IMR-90 (cell line): ENCODE data around the gene BAD. TPM values are rescaled to one million over a fixed set of nuclear protein-coding genes. Genes with fewer than 3 reads are reported as not detected.

Experiments
- ATAC-seq: fragments of 200-7000 bp; cut with Tn5 transposase; 2 replicates; pipeline ENCODE4 v1.9.1; 2020; ENCODE audit warnings: low read depth, mild to moderate bottlenecking, moderate library complexity
- BruUV-seq: library from RNA; stranded (reverse); fragments of 400-500 nt; replicated peaks from 2 replicates; lab custom pipeline; 2021; lab: Mats Ljungman, UMichigan
- CTCF ChIA-PET: fragments of 300-600 bp; formaldehyde crosslinking; extraction: SDS; loops from one replicate; lab custom pipeline; 2021; ENCODE audit warnings: antibody characterized with exemption; lab: Yijun Ruan, JAX
- POLR2A ChIA-PET: fragments of 300-600 bp; sonication (Branson Sonifier 250); formaldehyde crosslinking; loops from one replicate; lab custom pipeline; 2022; ENCODE audit warnings: antibody characterized with exemption; ENCODE audit not compliant: unreplicated experiment; lab: Charles Lee
- DNase-seq: peaks from one replicate; pipeline ENCODE4 v3.0.0; 2013
- H2AFZ ChIP-seq: replicated peaks from 2 replicates; pipeline ENCODE3; 2013; ENCODE audit warnings: low read length, mild to moderate bottlenecking; ENCODE audit not compliant: poor library complexity
- H2AK5ac ChIP-seq: 2 replicates; pipeline ENCODE4 v1.6.1; 2013; ENCODE audit warnings: low read depth, low read length, inconsistent platforms
- H2AK9ac ChIP-seq: replicated peaks from 2 replicates; pipeline ENCODE3; 2013; ENCODE audit warnings: mild to moderate bottlenecking, low read depth, low read length, moderate library complexity; ENCODE audit not compliant: poor library complexity
- H2BK120ac ChIP-seq: 2 replicates; pipeline ENCODE4 v1.6.1; 2013; ENCODE audit warnings: low read depth, low read length, inconsistent platforms
- H2BK15ac ChIP-seq: 3 replicates; pipeline ENCODE4 v1.6.1; 2013; ENCODE audit warnings: low read depth, low read length, inconsistent platforms
- H2BK20ac ChIP-seq: 2 replicates; pipeline ENCODE4 v1.6.1; 2013; ENCODE audit warnings: low read depth, mild to moderate bottlenecking, inconsistent platforms, low read length, moderate library complexity
- H2BK5ac ChIP-seq: 2 replicates; pipeline ENCODE4 v1.6.1; 2013; ENCODE audit warnings: mild to moderate bottlenecking, low read depth, low read length, inconsistent platforms; ENCODE audit not compliant: poor library complexity, severe bottlenecking
- H3K14ac ChIP-seq: replicated peaks from 2 replicates; pipeline ENCODE4 v1.6.1; 2013; ENCODE audit warnings: low read depth, low read length, inconsistent platforms
- H3K18ac ChIP-seq: 2 replicates; pipeline ENCODE4 v1.6.1; 2013; ENCODE audit warnings: low read depth, low read length, control low read depth
- H3K23ac ChIP-seq: 2 replicates; pipeline ENCODE4 v1.6.1; 2013; ENCODE audit warnings: low read depth, low read length, inconsistent platforms
- H3K27ac ChIP-seq: 2 replicates; pipeline ENCODE4 v1.5.1; 2013; ENCODE audit warnings: mild to moderate bottlenecking, control low read depth, low read length; ENCODE audit not compliant: insufficient read depth
- H3K27me3 ChIP-seq: 2 replicates; pipeline ENCODE4 v1.6.1; 2013; ENCODE audit warnings: low read length; ENCODE audit not compliant: control insufficient read depth, insufficient read depth
- H3K36me3 ChIP-seq: 2 replicates; pipeline ENCODE4 v1.6.1; 2013; ENCODE audit warnings: low read length, mixed read lengths; ENCODE audit not compliant: control insufficient read depth, insufficient read depth
- H3K4ac ChIP-seq: 2 replicates; pipeline ENCODE4 v1.6.1; 2013; ENCODE audit warnings: low read depth, low read length, inconsistent platforms
- H3K4me1 ChIP-seq: 2 replicates; pipeline ENCODE4 v1.6.1; 2013; ENCODE audit warnings: low read length, mixed read lengths; ENCODE audit not compliant: control insufficient read depth, insufficient read depth
- H3K4me2 ChIP-seq: 2 replicates; pipeline ENCODE4 v1.6.1; 2013; ENCODE audit warnings: low read depth, mild to moderate bottlenecking, control low read depth, low read length, moderate library complexity
- H3K4me3 ChIP-seq: 2 replicates; pipeline ENCODE4 v1.5.1; 2013; ENCODE audit warnings: low read depth, mild to moderate bottlenecking, control low read depth, low read length, moderate library complexity; ENCODE audit not compliant: insufficient read depth
- H3K56ac ChIP-seq: 2 replicates; pipeline ENCODE4 v1.6.1; 2013; ENCODE audit warnings: low read length, inconsistent platforms; ENCODE audit not compliant: insufficient read depth; ENCODE audit errors: extremely low read depth
- H3K79me1 ChIP-seq, 2 experiments: 2 replicates each; pipeline ENCODE4 v1.6.1; 2013; ENCODE audit warnings: low read length in 2 of 2, inconsistent platforms in 1 of 2, low read depth in 1 of 2
- H3K9ac ChIP-seq: 2 replicates; pipeline ENCODE4 v1.6.1; 2013; ENCODE audit warnings: low read depth, low read length, control low read depth
- H3K9me1 ChIP-seq: 2 replicates; pipeline ENCODE4 v1.6.1; 2013; ENCODE audit warnings: low read length, inconsistent platforms; ENCODE audit not compliant: insufficient read depth
- H3K9me3 ChIP-seq: 2 replicates; pipeline ENCODE4 v1.6.1; 2013; ENCODE audit warnings: low read length; ENCODE audit not compliant: control insufficient read depth, insufficient read depth
- H4K20me1 ChIP-seq: 2 replicates; pipeline ENCODE4 v1.6.1; 2013; ENCODE audit warnings: low read length, inconsistent platforms; ENCODE audit not compliant: insufficient read depth
- H4K5ac ChIP-seq: 2 replicates; pipeline ENCODE4 v1.6.1; 2013; ENCODE audit warnings: mild to moderate bottlenecking, low read depth, low read length, control low read depth
- H4K8ac ChIP-seq, 2 experiments: 2 replicates each; pipeline ENCODE4 v1.6.1; 2013; ENCODE audit warnings: low read depth in 2 of 2, low read length in 2 of 2, control low read depth in 1 of 2, inconsistent platforms in 1 of 2
- H4K91ac ChIP-seq: 2 replicates; pipeline ENCODE4 v1.6.1; 2013; ENCODE audit warnings: low read depth, low read length, inconsistent platforms; ENCODE audit not compliant: insufficient read depth
- BHLHE40 ChIP-seq: fragments of 150-350 bp; IDR thresholded peaks from 2 replicates; pipeline ENCODE4 v1.6.1; 2016; ENCODE audit warnings: mild to moderate bottlenecking, low read depth, low read length
- CEBPB ChIP-seq: IDR thresholded peaks from 2 replicates; pipeline ENCODE4 v1.6.1; 2012; ENCODE audit warnings: low read depth, low read length, improper control_type of control experiment
- CHD1 ChIP-seq: IDR thresholded peaks from 2 replicates; pipeline ENCODE4 v1.6.1; 2012; ENCODE audit warnings: low read depth, low read length, improper control_type of control experiment
- CTCF ChIP-seq: conservative IDR thresholded peaks from 2 replicates; pipeline ENCODE4 v1.5.1; 2012; ENCODE audit warnings: mild to moderate bottlenecking, low read depth, low read length, improper control_type of control experiment
- ELK1 ChIP-seq: fragments of 150-350 bp; IDR thresholded peaks from 2 replicates; pipeline ENCODE4 v1.6.1; 2016; ENCODE audit warnings: low read depth, mild to moderate bottlenecking, low read length, moderate library complexity, borderline replicate concordance
- FOS ChIP-seq: fragments of 150-350 bp; IDR thresholded peaks from 2 replicates; pipeline ENCODE4 v1.6.1; 2016; ENCODE audit warnings: low read depth, low read length
- MAFK ChIP-seq: IDR thresholded peaks from 2 replicates; pipeline ENCODE4 v1.6.1; 2012; ENCODE audit warnings: low read depth, low read length, improper control_type of control experiment
- MAZ ChIP-seq: IDR thresholded peaks from 2 replicates; pipeline ENCODE4 v1.6.1; 2012; ENCODE audit warnings: low read depth, mild to moderate bottlenecking, low read length, improper control_type of control experiment, moderate library complexity, borderline replicate concordance
- MXI1 ChIP-seq: IDR thresholded peaks from 2 replicates; pipeline ENCODE4 v1.6.1; 2012; ENCODE audit warnings: low read depth, mild to moderate bottlenecking, low read length, moderate library complexity, borderline replicate concordance
- NFE2L2 ChIP-seq: fragments of 150-350 bp; IDR thresholded peaks from 2 replicates; pipeline ENCODE4 v1.6.1; 2016; ENCODE audit warnings: low read depth, mild to moderate bottlenecking, low read length
- POLR2A ChIP-seq: IDR thresholded peaks from 2 replicates; pipeline ENCODE4 v1.6.1; 2012; ENCODE audit warnings: mild to moderate bottlenecking, low read depth, low read length
- RAD21 ChIP-seq: IDR thresholded peaks from 2 replicates; pipeline ENCODE4 v1.6.1; 2012; ENCODE audit warnings: low read length, improper control_type of control experiment
- RCOR1 ChIP-seq: IDR thresholded peaks from 2 replicates; pipeline ENCODE4 v1.6.1; 2012; ENCODE audit warnings: mild to moderate bottlenecking, low read length, improper control_type of control experiment; ENCODE audit not compliant: insufficient replicate concordance
- RFX5 ChIP-seq: IDR thresholded peaks from 2 replicates; pipeline ENCODE4 v1.8.0; 2012; ENCODE audit warnings: low read depth, mild to moderate bottlenecking, low read length, moderate library complexity
- SMC3 ChIP-seq: fragments of 150-350 bp; IDR thresholded peaks from 2 replicates; pipeline ENCODE4 v1.6.1; 2016; ENCODE audit warnings: low read depth, mild to moderate bottlenecking, antibody characterized with exemption, low read length, moderate library complexity
- USF2 ChIP-seq: fragments of 150-350 bp; IDR thresholded peaks from 2 replicates; pipeline ENCODE4 v1.6.1; 2017; ENCODE audit warnings: mild to moderate bottlenecking, antibody characterized with exemption, low read length, low read depth
- WGBS, 2 experiments: methylation state at CpG; one replicate each; pipeline versions ENCODE4 v1.1.5 to v1.1.7; 2013; ENCODE audit warnings: missing lambda C conversion rate in 2 of 2; ENCODE audit not compliant: insufficient read length in 1 of 2; ENCODE audit errors: extremely low coverage in 2 of 2; 5-methylcytosine and 5-hydroxymethylcytosine counted together
- dilution Hi-C: fragments of 300-500 bp; cut with HindIII; formaldehyde crosslinking; loops from one replicate; pipeline ENCODE4 v1.14.3; 2018; ENCODE audit warnings: low sequenced_read_pairs; ENCODE audit not compliant: unreplicated experiment
- in situ Hi-C: fragments of 300-500 bp; cut with MboI; formaldehyde crosslinking; loops from 3 replicates; pipeline ENCODE4 v1.14.3; 2019; ENCODE audit warnings: low sequenced_read_pairs, inconsistent platforms, mixed read lengths
- intact Hi-C: fragments of 100-400 bp; cut with micrococcal nuclease; formaldehyde crosslinking; loops from 2 replicates; pipeline ENCODE4 v1.10.0; 2022
- polyA plus RNA-seq, 3 experiments: library from polyadenylated mRNA; depleted of rRNA; stranded (reverse); fragments of >200 nt; gene quantifications; 2 replicates each; pipeline ENCODE4 v1.2.3, GENCODE V29; 2012; ENCODE audit warnings: low replicate concordance in 1 of 3
- total RNA-seq: library from RNA; depleted of rRNA; stranded (reverse); fragments of >200 nt; gene quantifications from 2 replicates; pipeline ENCODE4 v1.2.3, GENCODE V29; 2012

The BAD gene
- total and polyA plus RNA-seq, 2 of the 4 experiments (the other 2 are of a cell fraction) = 30.3 to 68.0 TPM

- Histone ChIP-seq H3K23ac (peak overlapping the region; percentile 94), H3K18ac (peak overlapping the region; percentile 22; the same call in 1 of the 2 replicates), H4K5ac (peak overlapping the region; percentile 61; the same call in 1 of the 2 replicates), H2BK15ac (no peak overlapping the region), H3K27me3 (no peaks in the 10 kb centered on the region), H3K14ac (peak overlapping the region; percentile 97), H3K4ac (peak overlapping the region; percentile 96), H3K4me1 (peaks cover 10% of the 10 kb centered on the region), H3K27ac (peak overlapping the region; percentile 88), H2BK120ac (no peak overlapping the region), H2AK5ac (peak overlapping the region; percentile 89), H4K8ac (peak overlapping the region; percentile 33 to 59; a peak in 2 of 4 replicates), H2BK20ac (no peak overlapping the region), H3K79me1 (peaks cover 8 to 56% of the 10 kb centered on the region in 2 experiments), H2AFZ (peak overlapping the region; percentile 87), H2AK9ac (peak overlapping the region; percentile 100), H3K9ac (peak overlapping the region; percentile 97), H3K56ac (peak overlapping the region; percentile 82; the same call in 1 of the 2 replicates), H3K4me2 (peak overlapping the region; percentile 100), H2BK5ac (peak overlapping the region; percentile 77), H3K9me1 (no peaks in the 10 kb centered on the region), H4K20me1 (peaks cover 8% of the 10 kb centered on the region; the same call in 1 of the 2 replicates), H3K4me3 (peak overlapping the region; percentile 98), H3K36me3 (peaks cover 15% of the 10 kb centered on the region), H4K91ac (peak overlapping the region; percentile 91), H3K9me3 (no peaks in the 10 kb centered on the region)
- TF ChIP-seq CHD1 (no peak), RCOR1 (no peak), RAD21 (no peak), POLR2A (no peak), ELK1 (no peak), NFE2L2 (no peak), CTCF (no peak), CEBPB (no peak), MXI1 (no peak), BHLHE40 (no peak), MAFK (no peak), USF2 (no peak), RFX5 (no peak), FOS (no peak), MAZ (no peak), SMC3 (no peak)
- ChIA-PET CTCF (interaction anchor here (0.7 to 1.7 kb wide), 5 partner anchors 9 to 70 kb away, joined by 3 to 5 read pairs (median 3); no protein-coding TSS in a partner anchor), POLR2A (no interaction called here)
- DNase-seq (no peak), ATAC-seq (no peak)
- intact Hi-C loops = loop anchor here (1.0 kb wide), 2 partner anchors 34 to 50 kb away; partner anchors contain the start of gene GPR137
- 0% methylated on average over 2 of the region's 18 CpGs; no CpG with 5 or more reads in 1 of the 2 experiments for WGBS, 2 experiments
- in situ Hi-C loops = no loop called here
- dilution Hi-C loops = no loop called here
- no TSS peak for BruUV-seq
Observed at GRCh38 chr11:64251753-64252002, 32.8 kb downstream of the BAD start.
